ENCODE data around the gene POU2F1. TPM values are rescaled to one million over a fixed set of nuclear protein-coding genes. Genes with fewer than 3 reads are reported as not detected.

The POU2F1 gene
- total RNA-seq, 1 experiment from 2014 or later: 24.5 TPM

GRCh38 chr1:167208624-167208976, 12.1 kb upstream of the POU2F1 start:
- DNase-seq (ENCODE audit: low read depth, low spot score): no peak
- no peak overlapping the region for H3K4me2 ChIP-seq (ENCODE audit: low read length)
- peak overlapping the region; percentile 56 for H2AFZ ChIP-seq (ENCODE audit: low read depth, low read length, poor library complexity, severe bottlenecking)
- no peaks in the 10 kb centered on the region for H3K9me2 ChIP-seq (ENCODE audit: insufficient read depth)
- CTCF ChIA-PET: interaction anchor here (1.0 kb wide), 1 partner anchor 12 kb away, joined by 6 read pairs; the partner anchor contains the start of gene POU2F1
- POLR2A ChIA-PET: interaction anchor here (1.0 kb wide), 1 partner anchor 12 kb away, joined by 4 read pairs; the partner anchor contains the start of gene POU2F1
- H3K4me3 ChIP-seq (replicated peaks in 1 of 2; ENCODE audit: low read depth in 1 of 2, low read length in 2 of 2): no peak overlapping the region
- no peaks in the 10 kb centered on the region for H4K20me1 ChIP-seq (ENCODE audit: insufficient read depth)
- intact Hi-C loops (cut with micrococcal nuclease): loop anchor here (2.0 kb wide), 1 partner anchor 142 kb away; no protein-coding TSS in a partner anchor
- H3K27me3 ChIP-seq (ENCODE audit: insufficient read depth, low read length): no peaks in the 10 kb centered on the region
- H3K27ac ChIP-seq (ENCODE audit: low read depth, low read length): no peak overlapping the region
- TF ChIP-seq CEBPB (IDR thresholded peaks at IDR 0.05; ENCODE audit: low read depth) (no peak), CTCF (IDR thresholded peaks at IDR 0.05 in 2 of 3, conservative IDR thresholded peaks at IDR 0.05 in 1 of 3; ENCODE audit: borderline replicate concordance in 1 of 3, insufficient read depth in 1 of 3, low read depth in 2 of 3, low read length in 2 of 3) (0 out of 6 replicates have a peak, but pooled peaks of 1 of the 3 experiments have one; percentile 3)
- ATAC-seq: no peak
- no peak overlapping the region for H3K9ac ChIP-seq (ENCODE audit: low read length)
- no peaks in the 10 kb centered on the region for H3K36me3 ChIP-seq (ENCODE audit: control insufficient read depth in 1 of 2, insufficient read depth in 2 of 2, low read length in 2 of 2)
- H3K9me3 ChIP-seq (ENCODE audit: control insufficient read depth in 1 of 2, insufficient read depth in 1 of 2, low read depth in 1 of 2, low read length in 2 of 2): peaks cover 0 to 11% of the 10 kb centered on the region in 2 experiments; a peak in 1 of 4 replicates
- BruUV-seq (replicated peaks): no TSS peak
- H3K4me1 ChIP-seq (ENCODE audit: control insufficient read depth in 1 of 2, insufficient read depth in 2 of 2, low read length in 2 of 2): no peaks in the 10 kb centered on the region
- RAD21 ChIA-PET (ENCODE audit: low non-redundant PET in 1 of 2, low total read pairs in 2 of 2, uncharacterized antibody in 2 of 2, unreplicated experiment in 2 of 2): no interaction called here
- no peaks in the 10 kb centered on the region for H3K79me2 ChIP-seq (ENCODE audit: insufficient read depth, low read length)

- no peaks in the 10 kb centered on the region for H3K9me2 ChIP-seq (ENCODE audit: insufficient read depth)
- no peak overlapping the region for H2AFZ ChIP-seq (ENCODE audit: low read depth, low read length, poor library complexity, severe bottlenecking)
- no peaks in the 10 kb centered on the region for H3K4me1 ChIP-seq (ENCODE audit: control insufficient read depth in 1 of 2, insufficient read depth in 2 of 2, low read length in 2 of 2)
- H3K79me2 ChIP-seq (ENCODE audit: insufficient read depth, low read length): no peaks in the 10 kb centered on the region
- ChIA-PET RAD21 (ENCODE audit: low non-redundant PET in 1 of 2, low total read pairs in 2 of 2, uncharacterized antibody in 2 of 2, unreplicated experiment in 2 of 2) (no interaction called here), CTCF (interaction anchor here (1.0 kb wide), 1 partner anchor 11 kb away, joined by 6 read pairs; the partner anchor contains the start of gene POU2F1), POLR2A (interaction anchor here (1.0 kb wide), 1 partner anchor 11 kb away, joined by 5 read pairs; no protein-coding TSS in a partner anchor)
- no peaks in the 10 kb centered on the region for H3K27me3 ChIP-seq (ENCODE audit: insufficient read depth, low read length)
- intact Hi-C loops (cut with micrococcal nuclease): loop anchor here (2.0 kb wide), 1 partner anchor 142 kb away; no protein-coding TSS in a partner anchor
- ATAC-seq (no peak), DNase-seq (ENCODE audit: low read depth, low spot score) (no peak)
- no peak overlapping the region for H3K4me2 ChIP-seq (ENCODE audit: low read length)
- no TSS peak for BruUV-seq (replicated peaks)
- H3K4me3 ChIP-seq (replicated peaks in 1 of 2; ENCODE audit: low read depth in 1 of 2, low read length in 2 of 2): no peak overlapping the region
- H4K20me1 ChIP-seq (ENCODE audit: insufficient read depth): no peaks in the 10 kb centered on the region
- no peaks in the 10 kb centered on the region for H3K36me3 ChIP-seq (ENCODE audit: control insufficient read depth in 1 of 2, insufficient read depth in 2 of 2, low read length in 2 of 2)
- peaks cover 0 to 11% of the 10 kb centered on the region in 2 experiments; a peak in 1 of 4 replicates for H3K9me3 ChIP-seq (ENCODE audit: control insufficient read depth in 1 of 2, insufficient read depth in 1 of 2, low read depth in 1 of 2, low read length in 2 of 2)
- no peak overlapping the region for H3K9ac ChIP-seq (ENCODE audit: low read length)
- H3K27ac ChIP-seq (ENCODE audit: low read depth, low read length): no peak overlapping the region
- TF ChIP-seq JUND (IDR thresholded peaks at IDR 0.05) (no peak), ZFX (IDR thresholded peaks at IDR 0.05) (no peak), ZNF274 (IDR thresholded peaks at IDR 0.05; ENCODE audit: low read depth, low read length) (no peak), POLR2A (IDR thresholded peaks at IDR 0.05; ENCODE audit: borderline replicate concordance, extremely low read depth, insufficient read depth, insufficient read length) (no peak), ZBTB33 (IDR thresholded peaks at IDR 0.05; ENCODE audit: extremely low read depth, insufficient replicate concordance, low read length) (no peak), RAD21 (IDR thresholded peaks at IDR 0.05; ENCODE audit: low read depth) (no peak), SP1 (IDR thresholded peaks at IDR 0.05; ENCODE audit: low read depth) (no peak), CEBPB (IDR thresholded peaks at IDR 0.05; ENCODE audit: low read depth) (no peak), EZH2 (IDR thresholded peaks at IDR 0.05) (no peak), FOSL1 (IDR thresholded peaks at IDR 0.05; ENCODE audit: low read depth) (no peak), ELF1 (IDR thresholded peaks at IDR 0.05; ENCODE audit: borderline replicate concordance, low read depth) (no peak), SIN3A (IDR thresholded peaks at IDR 0.05; ENCODE audit: low read depth) (no peak), ATF3 (IDR thresholded peaks at IDR 0.05) (no peak), YY1 (IDR thresholded peaks at IDR 0.05; ENCODE audit: extremely low read depth, insufficient replicate concordance, low read depth, low read length) (no peak)
Measured at GRCh38 chr1:167209044-167209443, 11.6 kb upstream of the POU2F1 start.

Data from HCT116 (cell line).